Panc1 (cell line): ENCODE data around the gene BTBD9.

Experiments
- CTCF ChIP-seq: fragments of 450-650 bp; IDR thresholded peaks from 2 replicates; pipeline ENCODE4 v1.5.1; 2017; ENCODE audit warnings: mild to moderate bottlenecking
- POLR2AphosphoS5 ChIP-seq: IDR thresholded peaks from 2 replicates; pipeline ENCODE4 v1.6.1; 2012; ENCODE audit warnings: mild to moderate bottlenecking, low read depth, low read length, moderate library complexity
- SIN3A ChIP-seq: IDR thresholded peaks from 2 replicates; pipeline ENCODE4 v1.6.1; 2012; ENCODE audit warnings: low read depth, mild to moderate bottlenecking, low read length, moderate library complexity, borderline replicate concordance; ENCODE audit not compliant: insufficient read depth

GRCh38 chr6:38141716-38142115 lies 498.0 kb downstream of the BTBD9 start:
- no peak for TF ChIP-seq CTCF
- no peak for TF ChIP-seq POLR2AphosphoS5
- no peak for TF ChIP-seq SIN3A
